SK-N-MC (cell line): Measurements from ENCODE around the gene ANKRD10.

ENCODE experiments used
- EZH2 ChIP-seq: fragments of 200-600 bp; sonication (generic); IDR thresholded peaks from one replicate; pipeline ENCODE4 v1.6.1; 2017; ENCODE audit warnings: antibody characterized with exemption
- POLR2AphosphoS5 ChIP-seq: IDR thresholded peaks from 2 replicates; pipeline ENCODE4 v1.6.1; 2012; ENCODE audit warnings: mild to moderate bottlenecking, low read depth, low read length, borderline replicate concordance

- no peak for TF ChIP-seq EZH2
- TF ChIP-seq POLR2AphosphoS5, result no peak
Measured at GRCh38 chr13:110894086-110894485, 20.8 kb downstream of the ANKRD10 start.
